Measurements from ENCODE around the gene RCN2.
A peak's percentile ranks its signal among the peaks of the same experiment; 100 is the strongest.
"Not testable (repeated sequence)": the region's sequence is repeated elsewhere in the genome, so short reads cannot be mapped to it uniquely, and the experiment has no call there.

RCN2 gene

GRCh38 chr15:76931397-76932134, at the start of gene RCN2:
TSS of gene RCN2 (plus strand) at chr15:76931749. CDS start at chr15:76931842, 93 bp downstream.
- Histone ChIP-seq H3K4me3 (ENCODE audit: low read depth, low read length) (peak within 1 kb of the TSS; percentile 95), H3K36me3 (ENCODE audit: control insufficient read depth, insufficient read depth, low read length) (peaks cover 34% of the 10 kb centered on the region), H3K9ac (ENCODE audit: low read length) (peak within 1 kb of the TSS; percentile 94), H3K27me3 (ENCODE audit: control insufficient read depth, insufficient read depth, low read length) (no peaks in the 10 kb centered on the region), H3K9me3 (ENCODE audit: control insufficient read depth, insufficient read depth, low read depth, low read length) (no peaks in the 10 kb centered on the region), H3K27ac (ENCODE audit: low read depth, low read length) (peak within 1 kb of the TSS; percentile 86; the same call in 1 of the 2 replicates), H3K4me1 (ENCODE audit: control insufficient read depth, insufficient read depth, low read length) (peaks cover 12% of the 10 kb centered on the region)

DNA sequence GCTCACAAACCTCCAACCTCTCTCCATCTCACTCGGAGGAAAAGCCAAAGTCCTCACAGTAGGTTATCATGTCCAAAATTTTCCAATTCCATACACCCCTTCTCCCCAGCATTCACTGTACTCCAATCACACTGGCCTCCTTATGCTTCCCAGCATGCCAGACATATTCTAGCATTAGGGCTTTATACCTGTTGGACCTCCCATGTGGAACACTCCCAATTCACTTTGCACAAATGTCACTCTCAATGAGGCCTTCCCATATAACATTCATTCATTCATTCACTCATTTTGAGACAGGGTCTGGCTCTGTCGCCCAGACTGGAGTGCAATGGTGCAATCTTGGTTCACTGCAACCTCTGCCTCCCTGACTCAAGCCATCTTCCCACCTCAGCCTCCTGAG, 46.3 kb upstream of the RCN2 start:
- no peak overlapping the region for H3K9ac ChIP-seq (ENCODE audit: low read length)
- no peaks in the 10 kb centered on the region for H3K27me3 ChIP-seq (ENCODE audit: control insufficient read depth, insufficient read depth, low read length)
- no peaks in the 10 kb centered on the region for H3K4me1 ChIP-seq (ENCODE audit: control insufficient read depth, insufficient read depth, low read length)
- no peak overlapping the region for H3K4me3 ChIP-seq (ENCODE audit: low read depth, low read length)
- no peak overlapping the region for H3K27ac ChIP-seq (ENCODE audit: low read depth, low read length)
- H3K36me3 ChIP-seq (ENCODE audit: control insufficient read depth, insufficient read depth, low read length) = no peaks in the 10 kb centered on the region
- no peaks in the 10 kb centered on the region for H3K9me3 ChIP-seq (ENCODE audit: control insufficient read depth, insufficient read depth, low read depth, low read length)

GRCh38 chr15:76887280-76888141, 44.0 kb upstream of the RCN2 start:
- not testable (repeated sequence) for H3K27me3 ChIP-seq (ENCODE audit: control insufficient read depth, insufficient read depth, low read length); H3K27ac ChIP-seq (ENCODE audit: low read depth, low read length); H3K9ac ChIP-seq (ENCODE audit: low read length); H3K9me3 ChIP-seq (ENCODE audit: control insufficient read depth, insufficient read depth, low read depth, low read length); H3K4me1 ChIP-seq (ENCODE audit: control insufficient read depth, insufficient read depth, low read length); H3K36me3 ChIP-seq (ENCODE audit: control insufficient read depth, insufficient read depth, low read length); H3K4me3 ChIP-seq (ENCODE audit: low read depth, low read length)

- not testable (repeated sequence) for H3K36me3 ChIP-seq (ENCODE audit: control insufficient read depth, insufficient read depth, low read length); H3K9ac ChIP-seq (ENCODE audit: low read length); H3K27ac ChIP-seq (ENCODE audit: low read depth, low read length); H3K4me1 ChIP-seq (ENCODE audit: control insufficient read depth, insufficient read depth, low read length); H3K27me3 ChIP-seq (ENCODE audit: control insufficient read depth, insufficient read depth, low read length); H3K9me3 ChIP-seq (ENCODE audit: control insufficient read depth, insufficient read depth, low read depth, low read length); H3K4me3 ChIP-seq (ENCODE audit: low read depth, low read length)
These were observed 38.7 kb upstream of the RCN2 start for GRCh38 chr15:76892836-76893235.

GRCh38 chr15:76894174-76894573, 37.4 kb upstream of the RCN2 start:
- Histone ChIP-seq H3K27ac (ENCODE audit: low read depth, low read length) (no peak overlapping the region), H3K4me3 (ENCODE audit: low read depth, low read length) (no peak overlapping the region), H3K27me3 (ENCODE audit: control insufficient read depth, insufficient read depth, low read length) (no peaks in the 10 kb centered on the region), H3K4me1 (ENCODE audit: control insufficient read depth, insufficient read depth, low read length) (no peaks in the 10 kb centered on the region), H3K9me3 (ENCODE audit: control insufficient read depth, insufficient read depth, low read depth, low read length) (peaks cover 10% of the 10 kb centered on the region), H3K36me3 (ENCODE audit: control insufficient read depth, insufficient read depth, low read length) (no peaks in the 10 kb centered on the region), H3K9ac (ENCODE audit: low read length) (no peak overlapping the region)

DNA sequence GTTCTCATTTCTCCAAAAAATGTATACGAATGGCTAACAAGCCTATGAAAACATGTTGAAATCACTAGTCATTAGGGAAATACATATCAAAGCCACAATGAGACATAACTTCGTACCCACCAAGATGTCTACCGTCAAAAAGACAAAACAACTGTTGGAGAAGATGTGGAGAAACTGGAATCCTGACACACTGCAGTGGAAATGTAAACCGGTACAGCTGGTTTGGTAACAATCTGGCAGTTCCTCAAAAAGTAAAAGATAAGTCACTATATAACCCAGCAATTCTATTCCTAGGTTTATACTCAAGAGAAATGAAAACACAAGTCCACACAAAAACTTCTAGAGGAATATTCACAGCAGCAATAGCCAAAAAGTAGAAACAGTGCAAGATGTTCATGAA, 33.4 kb upstream of the RCN2 start:
- Histone ChIP-seq H3K36me3 (ENCODE audit: control insufficient read depth, insufficient read depth, low read length) (no peaks in the 10 kb centered on the region), H3K27ac (ENCODE audit: low read depth, low read length) (no peak overlapping the region), H3K9ac (ENCODE audit: low read length) (no peak overlapping the region), H3K27me3 (ENCODE audit: control insufficient read depth, insufficient read depth, low read length) (no peaks in the 10 kb centered on the region), H3K4me1 (ENCODE audit: control insufficient read depth, insufficient read depth, low read length) (no peaks in the 10 kb centered on the region), H3K4me3 (ENCODE audit: low read depth, low read length) (no peak overlapping the region), H3K9me3 (ENCODE audit: control insufficient read depth, insufficient read depth, low read depth, low read length) (peaks cover 11% of the 10 kb centered on the region)

- H3K4me3 ChIP-seq (ENCODE audit: low read depth, low read length); H3K27me3 ChIP-seq (ENCODE audit: control insufficient read depth, insufficient read depth, low read length); H3K27ac ChIP-seq (ENCODE audit: low read depth, low read length); H3K4me1 ChIP-seq (ENCODE audit: control insufficient read depth, insufficient read depth, low read length); H3K9ac ChIP-seq (ENCODE audit: low read length); H3K36me3 ChIP-seq (ENCODE audit: control insufficient read depth, insufficient read depth, low read length): not testable (repeated sequence)
- peaks cover 11% of the 10 kb centered on the region for H3K9me3 ChIP-seq (ENCODE audit: control insufficient read depth, insufficient read depth, low read depth, low read length)
These were observed 32.2 kb upstream of the RCN2 start for GRCh38 chr15:76899176-76899930.

DNA sequence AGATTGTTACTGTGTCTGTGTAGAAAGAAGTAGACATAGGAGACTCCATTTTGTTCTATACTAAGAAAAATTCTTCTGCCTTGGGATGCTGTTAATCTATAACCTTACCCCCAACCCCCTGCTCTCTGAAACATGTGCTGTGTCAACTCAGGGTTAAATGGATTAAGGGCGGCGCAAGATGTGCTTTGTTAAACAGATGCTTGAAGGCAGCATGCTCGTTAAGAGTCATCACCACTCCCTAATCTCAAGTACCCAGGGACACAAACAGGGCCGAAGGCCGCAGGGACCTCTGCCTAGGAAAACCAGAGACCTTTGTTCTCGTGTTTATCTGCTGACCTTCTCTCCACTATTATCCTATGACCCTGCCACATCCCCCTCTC, 31.6 kb upstream of the RCN2 start:
- H3K9me3 ChIP-seq (ENCODE audit: control insufficient read depth, insufficient read depth, low read depth, low read length) = peaks cover 11% of the 10 kb centered on the region

GRCh38 chr15:76901965-76902364, 29.6 kb upstream of the RCN2 start:
- Histone ChIP-seq H3K36me3 (ENCODE audit: control insufficient read depth, insufficient read depth, low read length) (no peaks in the 10 kb centered on the region), H3K9ac (ENCODE audit: low read length) (no peak overlapping the region), H3K27ac (ENCODE audit: low read depth, low read length) (no peak overlapping the region), H3K4me3 (ENCODE audit: low read depth, low read length) (no peak overlapping the region), H3K4me1 (ENCODE audit: control insufficient read depth, insufficient read depth, low read length) (peaks cover 13% of the 10 kb centered on the region), H3K9me3 (ENCODE audit: control insufficient read depth, insufficient read depth, low read depth, low read length) (peaks cover 11% of the 10 kb centered on the region), H3K27me3 (ENCODE audit: control insufficient read depth, insufficient read depth, low read length) (peaks cover 20% of the 10 kb centered on the region)

More for the DNA sequence above, 31.6 kb upstream of the RCN2 start:
- not testable (repeated sequence) for H3K27me3 ChIP-seq (ENCODE audit: control insufficient read depth, insufficient read depth, low read length); H3K27ac ChIP-seq (ENCODE audit: low read depth, low read length); H3K9ac ChIP-seq (ENCODE audit: low read length); H3K36me3 ChIP-seq (ENCODE audit: control insufficient read depth, insufficient read depth, low read length); H3K4me3 ChIP-seq (ENCODE audit: low read depth, low read length); H3K4me1 ChIP-seq (ENCODE audit: control insufficient read depth, insufficient read depth, low read length)

GRCh38 chr15:76903251-76903681, 28.3 kb upstream of the RCN2 start:
- no peak overlapping the region for H3K4me3 ChIP-seq (ENCODE audit: low read depth, low read length)
- peaks cover 9% of the 10 kb centered on the region for H3K9me3 ChIP-seq (ENCODE audit: control insufficient read depth, insufficient read depth, low read depth, low read length)
- peaks cover 13% of the 10 kb centered on the region for H3K4me1 ChIP-seq (ENCODE audit: control insufficient read depth, insufficient read depth, low read length)
- no peak overlapping the region for H3K27ac ChIP-seq (ENCODE audit: low read depth, low read length)
- peaks cover 20% of the 10 kb centered on the region for H3K27me3 ChIP-seq (ENCODE audit: control insufficient read depth, insufficient read depth, low read length)
- H3K9ac ChIP-seq (ENCODE audit: low read length) = no peak overlapping the region
- no peaks in the 10 kb centered on the region for H3K36me3 ChIP-seq (ENCODE audit: control insufficient read depth, insufficient read depth, low read length)

Data from HUES6 (cell line).